GM23338 (cell line): ENCODE results near the gene DIS3L. TPM values are rescaled to one million over a fixed set of nuclear protein-coding genes. Genes with fewer than 3 reads are reported as not detected.

Source experiments
- ATAC-seq: fragments of 200-7000 bp; cut with Tn5 transposase; 3 replicates; pipeline ENCODE4 v1.9.1; 2020
- DNase-seq: peaks from one replicate; pipeline ENCODE4 v3.0.0-alpha.2; 2015; ENCODE audit warnings: low spot score
- H2AFZ ChIP-seq: fragments of 200-600 bp; sonication (generic); 2 replicates; pipeline ENCODE4 v1.8.0; 2016; ENCODE audit warnings: antibody characterized with exemption, mild to moderate bottlenecking, moderate library complexity
- H3F3A ChIP-seq: fragments of 200-600 bp; sonication (generic); replicated peaks from 2 replicates; pipeline ENCODE4 v1.8.0; 2017; ENCODE audit warnings: antibody characterized with exemption, mixed run types, low read depth
- H3K27ac ChIP-seq: fragments of 200-600 bp; sonication (generic); 2 replicates; pipeline ENCODE4 v1.6.1; 2016; ENCODE audit warnings: low read depth
- H3K27me3 ChIP-seq: fragments of 200-600 bp; sonication (generic); 2 replicates; pipeline ENCODE4 v1.8.0; 2016; ENCODE audit warnings: mild to moderate bottlenecking, mixed run types, moderate library complexity; ENCODE audit not compliant: insufficient read depth
- H3K36me3 ChIP-seq: fragments of 200-600 bp; sonication (generic); 2 replicates; pipeline ENCODE4 v1.8.0; 2016; ENCODE audit warnings: mild to moderate bottlenecking; ENCODE audit not compliant: insufficient read depth
- H3K4me1 ChIP-seq: fragments of 200-600 bp; sonication (generic); 2 replicates; pipeline ENCODE4 v1.8.0; 2016; ENCODE audit warnings: mild to moderate bottlenecking, moderate library complexity; ENCODE audit not compliant: insufficient read depth
- H3K4me2 ChIP-seq: fragments of 200-600 bp; sonication (generic); 2 replicates; pipeline ENCODE4 v1.7.1; 2017; ENCODE audit warnings: mixed run types
- H3K4me3 ChIP-seq: fragments of 200-600 bp; sonication (generic); 2 replicates; pipeline ENCODE4 v1.6.1; 2016; ENCODE audit warnings: mixed run types
- H3K79me2 ChIP-seq: fragments of 200-600 bp; sonication (generic); replicated peaks from 2 replicates; pipeline ENCODE4 v1.8.0; 2017; ENCODE audit warnings: mild to moderate bottlenecking; ENCODE audit not compliant: insufficient read depth
- H3K9me2 ChIP-seq: fragments of 200-600 bp; sonication (generic); 2 replicates; pipeline ENCODE4 v1.8.0; 2017; ENCODE audit not compliant: insufficient read depth
- H4K20me1 ChIP-seq: fragments of 200-600 bp; sonication (generic); replicated peaks from 2 replicates; pipeline ENCODE4 v1.8.0; 2017; ENCODE audit warnings: mild to moderate bottlenecking; ENCODE audit not compliant: insufficient read depth
- H3K27ac Mint-ChIP-seq: 2 replicates; pipeline ENCODE4 v1.8.0; 2020; ENCODE audit warnings: inconsistent platforms, mild to moderate bottlenecking, moderate library complexity, mixed read lengths
- H3K27me3 Mint-ChIP-seq: 3 replicates; pipeline ENCODE4 v1.8.0; 2022; ENCODE audit warnings: low read depth, mild to moderate bottlenecking, moderate library complexity, mixed read lengths, inconsistent platforms; ENCODE audit not compliant: insufficient read depth, poor library complexity
- H3K36me3 Mint-ChIP-seq: 3 replicates; pipeline ENCODE4 v1.8.0; 2021; ENCODE audit warnings: low read depth, mild to moderate bottlenecking, inconsistent platforms, moderate library complexity, mixed read lengths
- H3K4me1 Mint-ChIP-seq: 3 replicates; pipeline ENCODE4 v1.8.0; 2020; ENCODE audit warnings: mild to moderate bottlenecking, inconsistent platforms, mixed read lengths
- H3K4me3 Mint-ChIP-seq: 3 replicates; pipeline ENCODE4 v1.8.0; 2021; ENCODE audit warnings: moderate library complexity, mild to moderate bottlenecking, inconsistent platforms, mixed read lengths
- H3K9me3 Mint-ChIP-seq: 3 replicates; pipeline ENCODE4 v1.8.0; 2020; ENCODE audit warnings: moderate library complexity, mild to moderate bottlenecking, inconsistent platforms, mixed read lengths
- CREB1 ChIP-seq: fragments of 250-450 bp; sonication (Bioruptor Pico); IDR thresholded peaks from 2 replicates; pipeline ENCODE4 v1.5.0; 2020; ENCODE audit warnings: low read depth, mild to moderate bottlenecking, moderate library complexity
- CTCF ChIP-seq, 2 experiments: fragments of 200-600 bp in 1 of 2; sonication (generic) in 1 of 2; conservative IDR thresholded peaks; 2 replicates each; pipeline versions ENCODE4 v1.5.1 to v1.6.1; 2016 to 2017; ENCODE audit warnings: antibody characterized with exemption in 2 of 2, low read depth in 2 of 2, mild to moderate bottlenecking in 2 of 2, moderate library complexity in 1 of 2
- EZH2 ChIP-seq: fragments of 200-600 bp; sonication (generic); IDR thresholded peaks from one replicate; pipeline ENCODE4 v1.8.0; 2017; ENCODE audit warnings: antibody characterized with exemption, mild to moderate bottlenecking, low read depth; ENCODE audit not compliant: unreplicated experiment
- EZH2phosphoT487 ChIP-seq: fragments of 200-600 bp; sonication (generic); IDR thresholded peaks from one replicate; pipeline ENCODE4 v1.8.1; 2018; ENCODE audit warnings: antibody characterized with exemption; ENCODE audit not compliant: unreplicated experiment
- JUNB ChIP-seq: IDR thresholded peaks from one replicate; pipeline ENCODE4 v1.6.1; 2016; ENCODE audit warnings: antibody characterized with exemption; ENCODE audit not compliant: unreplicated experiment
- NANOG ChIP-seq: IDR thresholded peaks from 2 replicates; pipeline ENCODE4 v1.6.1; 2016; ENCODE audit warnings: antibody characterized with exemption, borderline replicate concordance
- POLR2AphosphoS5 ChIP-seq: IDR thresholded peaks from 2 replicates; pipeline ENCODE4 v1.6.1; 2016; ENCODE audit warnings: antibody characterized with exemption, low read depth
- STAT1 ChIP-seq: IDR thresholded peaks from one replicate; pipeline ENCODE4 v1.6.1; 2016; ENCODE audit warnings: antibody characterized with exemption; ENCODE audit not compliant: unreplicated experiment
- ZNF114 ChIP-seq: fragments of 250-450 bp; sonication (Bioruptor Pico); IDR thresholded peaks from 2 replicates; pipeline ENCODE4 v1.5.0; 2020; ENCODE audit warnings: mild to moderate bottlenecking, moderate library complexity
- ZNF331 ChIP-seq: fragments of 250-450 bp; sonication (Bioruptor Pico); IDR thresholded peaks from 2 replicates; pipeline ENCODE4 v1.5.0; 2020; ENCODE audit warnings: low read depth, mild to moderate bottlenecking, moderate library complexity
- ZNF462 ChIP-seq: fragments of 250-450 bp; sonication (Bioruptor Pico); IDR thresholded peaks from 2 replicates; pipeline ENCODE4 v1.5.0; 2020; ENCODE audit warnings: mild to moderate bottlenecking, moderate library complexity
- polyA plus RNA-seq: library from polyadenylated mRNA; unstranded; fragments of >200 nt; fragmentation: Nextera tagmentation; extraction: Ambion mirVana; gene quantifications from 2 replicates; pipeline ENCODE4 v1.2.1, GENCODE V29; 2016
- total RNA-seq: library from RNA; depleted of rRNA; stranded (reverse); fragments of >200 nt; shearing (Covaris generic); gene quantifications from 2 replicates; pipeline ENCODE4 v1.2.3, GENCODE V29; 2014
- TF ChIP-seq, protein P1 (sequence below): IDR thresholded peaks from one replicate; pipeline ENCODE4 v1.6.1; 2018; ENCODE audit warnings: antibody characterized with exemption; ENCODE audit not compliant: unreplicated experiment

Gene DIS3L
- total and polyA plus RNA-seq, 2 experiments from 2014 or later: 8.9 to 21.8 TPM

DNA sequence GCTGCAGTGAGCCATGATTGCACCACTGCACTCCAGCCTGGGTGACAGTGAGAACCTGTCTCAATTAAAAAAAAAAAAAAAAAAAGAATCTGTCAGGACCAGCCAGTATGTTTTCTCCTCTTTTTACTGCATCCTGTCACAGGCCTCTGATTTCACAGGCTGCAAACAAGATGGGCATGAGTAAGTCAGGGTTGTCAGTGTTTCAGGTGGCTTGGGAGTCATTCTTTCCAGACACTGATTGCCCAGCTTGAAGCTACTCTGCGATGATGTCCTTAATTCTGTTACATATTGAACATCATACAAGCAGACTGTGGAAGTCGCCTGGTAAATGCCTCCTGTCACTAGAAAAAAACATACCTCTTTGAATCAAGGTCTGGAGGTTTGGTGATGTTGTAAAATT lies 18.8 kb downstream of the DIS3L start:
- H2AFZ ChIP-seq: no peak overlapping the region
- DNase-seq (no peak), ATAC-seq (no peak)
- H3K4me3 ChIP-seq: no peak overlapping the region
- H3K9me3 Mint-ChIP-seq: no peaks in the 10 kb centered on the region
- H3K4me2 ChIP-seq: no peak overlapping the region
- peaks cover 18% of the 10 kb centered on the region for H3K36me3 Mint-ChIP-seq
- TF ChIP-seq POLR2AphosphoS5: no peak
- no peak for TF ChIP-seq EZH2
- TF ChIP-seq, protein P1, sequence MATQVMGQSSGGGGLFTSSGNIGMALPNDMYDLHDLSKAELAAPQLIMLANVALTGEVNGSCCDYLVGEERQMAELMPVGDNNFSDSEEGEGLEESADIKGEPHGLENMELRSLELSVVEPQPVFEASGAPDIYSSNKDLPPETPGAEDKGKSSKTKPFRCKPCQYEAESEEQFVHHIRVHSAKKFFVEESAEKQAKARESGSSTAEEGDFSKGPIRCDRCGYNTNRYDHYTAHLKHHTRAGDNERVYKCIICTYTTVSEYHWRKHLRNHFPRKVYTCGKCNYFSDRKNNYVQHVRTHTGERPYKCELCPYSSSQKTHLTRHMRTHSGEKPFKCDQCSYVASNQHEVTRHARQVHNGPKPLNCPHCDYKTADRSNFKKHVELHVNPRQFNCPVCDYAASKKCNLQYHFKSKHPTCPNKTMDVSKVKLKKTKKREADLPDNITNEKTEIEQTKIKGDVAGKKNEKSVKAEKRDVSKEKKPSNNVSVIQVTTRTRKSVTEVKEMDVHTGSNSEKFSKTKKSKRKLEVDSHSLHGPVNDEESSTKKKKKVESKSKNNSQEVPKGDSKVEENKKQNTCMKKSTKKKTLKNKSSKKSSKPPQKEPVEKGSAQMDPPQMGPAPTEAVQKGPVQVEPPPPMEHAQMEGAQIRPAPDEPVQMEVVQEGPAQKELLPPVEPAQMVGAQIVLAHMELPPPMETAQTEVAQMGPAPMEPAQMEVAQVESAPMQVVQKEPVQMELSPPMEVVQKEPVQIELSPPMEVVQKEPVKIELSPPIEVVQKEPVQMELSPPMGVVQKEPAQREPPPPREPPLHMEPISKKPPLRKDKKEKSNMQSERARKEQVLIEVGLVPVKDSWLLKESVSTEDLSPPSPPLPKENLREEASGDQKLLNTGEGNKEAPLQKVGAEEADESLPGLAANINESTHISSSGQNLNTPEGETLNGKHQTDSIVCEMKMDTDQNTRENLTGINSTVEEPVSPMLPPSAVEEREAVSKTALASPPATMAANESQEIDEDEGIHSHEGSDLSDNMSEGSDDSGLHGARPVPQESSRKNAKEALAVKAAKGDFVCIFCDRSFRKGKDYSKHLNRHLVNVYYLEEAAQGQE: no peak
- no peak for TF ChIP-seq EZH2phosphoT487
- TF ChIP-seq STAT1: no peak
- TF ChIP-seq CREB1 (CRISPR knock-in tag): no peak
- TF ChIP-seq NANOG: no peak
- no peak for TF ChIP-seq CTCF (conservative IDR thresholded peaks at IDR 0.05; ENCODE audit: low read depth in 2 of 2)
- no peak for TF ChIP-seq ZNF331 (CRISPR knock-in tag)
- TF ChIP-seq ZNF114: no peak
- TF ChIP-seq ZNF462: no peak
- no peak for TF ChIP-seq JUNB
- H4K20me1 ChIP-seq: no peaks in the 10 kb centered on the region; the same call in 1 of the 2 replicates
- H3K79me2 ChIP-seq: no peaks in the 10 kb centered on the region
- H3K9me2 ChIP-seq: no peaks in the 10 kb centered on the region
- no peak overlapping the region for H3K4me3 Mint-ChIP-seq
- no peak overlapping the region for H3K27ac ChIP-seq
- H3F3A ChIP-seq: no peaks in the 10 kb centered on the region
- no peak overlapping the region for H3K27ac Mint-ChIP-seq
- H3K36me3 ChIP-seq: 0 out of 2 replicates have a peak, but pooled peaks cover 3% of the 10 kb centered on the region
- H3K4me1 Mint-ChIP-seq: no peaks in the 10 kb centered on the region
- H3K27me3 ChIP-seq: no peaks in the 10 kb centered on the region
- no peaks in the 10 kb centered on the region for H3K27me3 Mint-ChIP-seq
- no peaks in the 10 kb centered on the region for H3K4me1 ChIP-seq
